DND-41 (cell line): ENCODE data around the gene NFATC3.

Source experiments
- ATAC-seq: fragments of 200-7000 bp; cut with Tn5 transposase; 3 replicates; pipeline ENCODE4 v1.9.1; 2021; ENCODE audit warnings: low read depth; ENCODE audit not compliant: insufficient read depth
- DNase-seq: peaks from one replicate; pipeline ENCODE4 v3.0.0-alpha.2; 2020
- H2AFZ ChIP-seq: 2 replicates; pipeline ENCODE4 v1.6.0; 2012; ENCODE audit warnings: low read depth, low read length
- H3K27ac ChIP-seq: 2 replicates; pipeline ENCODE4 v1.5.1; 2012; ENCODE audit warnings: low read length, inconsistent platforms
- H3K27me3 ChIP-seq: fragments of 200-600 bp; sonication (generic); 2 replicates; pipeline ENCODE4 v1.6.0; 2012; ENCODE audit warnings: low read length, mild to moderate bottlenecking, inconsistent platforms; ENCODE audit not compliant: insufficient read depth, poor library complexity
- H3K36me3 ChIP-seq: 2 replicates; pipeline ENCODE4 v1.5.1; 2012; ENCODE audit warnings: low read length, inconsistent platforms; ENCODE audit not compliant: insufficient read depth
- H3K4me1 ChIP-seq: 2 replicates; pipeline ENCODE4 v1.5.1; 2012; ENCODE audit warnings: mild to moderate bottlenecking, low read length; ENCODE audit not compliant: insufficient read depth
- H3K4me2 ChIP-seq: 2 replicates; pipeline ENCODE4 v1.6.0; 2012; ENCODE audit warnings: mild to moderate bottlenecking, moderate library complexity, low read length, inconsistent platforms; ENCODE audit not compliant: insufficient read depth
- H3K4me3 ChIP-seq, 2 experiments: fragments of 200-600 bp in 1 of 2; shearing (Covaris generic) in 1 of 2; 2 replicates each; pipeline ENCODE4 v1.5.1; 2012 to 2016; ENCODE audit warnings: inconsistent platforms in 2 of 2, low read length in 2 of 2, mild to moderate bottlenecking in 2 of 2, low read depth in 1 of 2, moderate library complexity in 1 of 2
- H3K79me2 ChIP-seq: 2 replicates; pipeline ENCODE4 v1.6.0; 2012; ENCODE audit warnings: low read length, inconsistent platforms; ENCODE audit not compliant: insufficient read depth
- H3K9ac ChIP-seq: 2 replicates; pipeline ENCODE4 v1.6.0; 2012; ENCODE audit warnings: low read depth, mild to moderate bottlenecking, inconsistent platforms, low read length, moderate library complexity
- H3K9me3 ChIP-seq: 2 replicates; pipeline ENCODE4 v1.5.1; 2012; ENCODE audit warnings: low read length, moderate library complexity, mild to moderate bottlenecking, inconsistent platforms; ENCODE audit not compliant: insufficient read depth, severe bottlenecking
- H4K20me1 ChIP-seq: 2 replicates; pipeline ENCODE4 v1.6.0; 2012; ENCODE audit warnings: low read length; ENCODE audit not compliant: insufficient read depth
- EZH2 ChIP-seq: IDR thresholded peaks from 3 replicates; pipeline ENCODE4 v1.6.1; 2012; ENCODE audit warnings: borderline replicate concordance, low read depth, mild to moderate bottlenecking, moderate library complexity, low read length, inconsistent platforms; ENCODE audit not compliant: severe bottlenecking
- TF ChIP-seq, protein P1 (sequence below): IDR thresholded peaks from 2 replicates; pipeline ENCODE4 v1.5.1; 2012; ENCODE audit warnings: borderline replicate concordance, low read length, moderate library complexity, mild to moderate bottlenecking; ENCODE audit not compliant: poor library complexity, severe bottlenecking; ENCODE audit errors: extremely low read depth

NFATC3 gene

GRCh38 chr16:68235108-68235886 is 150.1 kb downstream of the NFATC3 start:
- Histone ChIP-seq H3K27ac (no peak overlapping the region), H3K9ac (no peak overlapping the region), H2AFZ (no peak overlapping the region), H3K4me2 (no peak overlapping the region), H3K79me2 (no peaks in the 10 kb centered on the region), H4K20me1 (peaks cover 3% of the 10 kb centered on the region), H3K4me3 (no peak overlapping the region), H3K4me1 (0 out of 2 replicates have a peak, but pooled peaks cover 3% of the 10 kb centered on the region), H3K27me3 (no peaks in the 10 kb centered on the region), H3K9me3 (no peaks in the 10 kb centered on the region), H3K36me3 (peaks cover 17% of the 10 kb centered on the region)
- no peak for ATAC-seq
- DNase-seq, result no peak
- TF ChIP-seq, protein P1, sequence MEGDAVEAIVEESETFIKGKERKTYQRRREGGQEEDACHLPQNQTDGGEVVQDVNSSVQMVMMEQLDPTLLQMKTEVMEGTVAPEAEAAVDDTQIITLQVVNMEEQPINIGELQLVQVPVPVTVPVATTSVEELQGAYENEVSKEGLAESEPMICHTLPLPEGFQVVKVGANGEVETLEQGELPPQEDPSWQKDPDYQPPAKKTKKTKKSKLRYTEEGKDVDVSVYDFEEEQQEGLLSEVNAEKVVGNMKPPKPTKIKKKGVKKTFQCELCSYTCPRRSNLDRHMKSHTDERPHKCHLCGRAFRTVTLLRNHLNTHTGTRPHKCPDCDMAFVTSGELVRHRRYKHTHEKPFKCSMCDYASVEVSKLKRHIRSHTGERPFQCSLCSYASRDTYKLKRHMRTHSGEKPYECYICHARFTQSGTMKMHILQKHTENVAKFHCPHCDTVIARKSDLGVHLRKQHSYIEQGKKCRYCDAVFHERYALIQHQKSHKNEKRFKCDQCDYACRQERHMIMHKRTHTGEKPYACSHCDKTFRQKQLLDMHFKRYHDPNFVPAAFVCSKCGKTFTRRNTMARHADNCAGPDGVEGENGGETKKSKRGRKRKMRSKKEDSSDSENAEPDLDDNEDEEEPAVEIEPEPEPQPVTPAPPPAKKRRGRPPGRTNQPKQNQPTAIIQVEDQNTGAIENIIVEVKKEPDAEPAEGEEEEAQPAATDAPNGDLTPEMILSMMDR, result no peak
- TF ChIP-seq EZH2, result no peak

DNA sequence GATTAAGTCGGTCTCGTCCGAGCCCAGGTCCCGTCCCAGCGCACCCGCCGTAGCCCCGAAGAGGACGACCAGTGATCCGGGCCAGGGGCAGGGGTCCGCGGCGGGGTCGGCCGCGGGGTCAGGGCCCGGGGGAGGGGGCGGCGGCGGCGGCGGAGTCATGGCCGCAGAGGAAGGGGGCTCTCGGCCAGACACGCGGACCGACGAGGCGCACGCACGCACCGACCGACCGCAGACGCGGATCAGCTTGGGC is 150.6 kb downstream of the NFATC3 start, which contains the start of gene ESRP2:
Gene ESRP2 (minus strand): TSS at position 241 of the 250 bp plus-strand sequence. CDS start 82 bp downstream, at position 159.
- no peaks in the 10 kb centered on the region for H3K79me2 ChIP-seq
- no peak within 1 kb of the TSS for H3K9ac ChIP-seq
- no peaks in the 10 kb centered on the region for H3K9me3 ChIP-seq
- peaks cover 12% of the 10 kb centered on the region for H3K36me3 ChIP-seq
- no peak within 1 kb of the TSS for H3K4me2 ChIP-seq
- no peak for DNase-seq
- 0 out of 2 replicates have a peak, but pooled peaks cover 3% of the 10 kb centered on the region for H3K4me1 ChIP-seq
- H3K27me3 ChIP-seq, result no peaks in the 10 kb centered on the region
- H3K27ac ChIP-seq, result no peak within 1 kb of the TSS
- no peaks in the 10 kb centered on the region for H4K20me1 ChIP-seq
- H3K4me3 ChIP-seq, result no peak within 1 kb of the TSS
- no peak for ATAC-seq
- TF ChIP-seq EZH2, result no peak
- TF ChIP-seq, protein P1, result no peak
- no peak within 1 kb of the TSS for H2AFZ ChIP-seq

GRCh38 chr16:68236137-68236825 is 151.1 kb downstream of the NFATC3 start:
- no peak overlapping the region for H2AFZ ChIP-seq
- no peak for TF ChIP-seq EZH2
- ATAC-seq (no peak), DNase-seq (no peak)
- no peaks in the 10 kb centered on the region for H3K27me3 ChIP-seq
- no peaks in the 10 kb centered on the region for H3K9me3 ChIP-seq
- no peaks in the 10 kb centered on the region for H3K79me2 ChIP-seq
- peaks cover 7% of the 10 kb centered on the region for H3K36me3 ChIP-seq
- H4K20me1 ChIP-seq, result no peaks in the 10 kb centered on the region
- H3K4me1 ChIP-seq, result 0 out of 2 replicates have a peak, but pooled peaks cover 3% of the 10 kb centered on the region
- no peak overlapping the region for H3K27ac ChIP-seq
- no peak overlapping the region for H3K4me3 ChIP-seq
- H3K4me2 ChIP-seq, result no peak overlapping the region
- no peak overlapping the region for H3K9ac ChIP-seq

DNA sequence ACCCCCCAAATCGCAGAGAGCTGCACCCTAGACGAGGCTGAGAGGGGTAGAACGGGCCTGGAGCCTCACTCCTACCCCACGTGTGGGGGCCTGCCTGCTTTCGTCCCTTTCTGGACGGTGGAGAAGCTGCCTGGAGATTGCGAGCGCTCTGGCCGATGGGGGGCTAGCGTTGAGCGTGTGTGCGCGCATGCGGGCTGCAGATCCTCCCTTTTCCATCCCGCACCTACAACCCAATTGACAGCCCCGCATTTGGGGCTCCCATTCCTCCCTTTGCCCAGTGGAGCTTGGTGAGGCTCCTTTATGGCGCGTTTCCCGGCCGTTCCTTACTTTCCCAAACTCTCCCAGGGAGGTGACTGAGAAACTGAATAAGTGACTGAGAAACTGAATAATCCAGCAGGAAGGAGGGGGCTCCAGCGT is 151.7 kb downstream of the NFATC3 start:
- peaks cover 2% of the 10 kb centered on the region; the same call in 1 of the 2 replicates for H3K36me3 ChIP-seq
- H3K9me3 ChIP-seq, result no peaks in the 10 kb centered on the region
- no peak overlapping the region for H3K4me2 ChIP-seq
- no peaks in the 10 kb centered on the region for H4K20me1 ChIP-seq
- H3K79me2 ChIP-seq, result no peaks in the 10 kb centered on the region
- H2AFZ ChIP-seq, result no peak overlapping the region
- H3K4me1 ChIP-seq, result 0 out of 2 replicates have a peak, but pooled peaks cover 3% of the 10 kb centered on the region
- ATAC-seq, result no peak
- H3K4me3 ChIP-seq, result no peak overlapping the region
- no peak overlapping the region for H3K9ac ChIP-seq
- H3K27me3 ChIP-seq, result no peaks in the 10 kb centered on the region
- no peak overlapping the region for H3K27ac ChIP-seq
- TF ChIP-seq, protein P1, result no peak
- no peak for TF ChIP-seq EZH2
- DNase-seq, result no peak
